H1 (cell line): ENCODE measurements around the gene S100A4. TPM values are rescaled to one million over a fixed set of nuclear protein-coding genes. Genes with fewer than 3 reads are reported as not detected.
A peak's percentile ranks its signal among the peaks of the same experiment; 100 is the strongest.

Experiments used
- CTCF ChIA-PET: fragments of 300-600 bp; sonication (Branson Sonifier 250); formaldehyde crosslinking; loops from one replicate; lab custom pipeline; 2021; ENCODE audit not compliant: partially characterized antibody; lab: Charles Lee
- POLR2A ChIA-PET: fragments of 300-600 bp; sonication (Branson Sonifier 250); formaldehyde crosslinking; loops from one replicate; lab custom pipeline; 2021; ENCODE audit warnings: inconsistent platforms; ENCODE audit not compliant: partially characterized antibody; lab: Charles Lee
- DNase-seq, 2 experiments: peaks; one replicate each; pipeline versions ENCODE4 v3.0.0 to v3.0.0-alpha.2; 2010 to 2022; ENCODE audit warnings: low spot score in 2 of 2, low read depth in 1 of 2, mixed read lengths in 1 of 2
- FAIRE-seq: peaks from 2 replicates; lab custom pipeline; 2011; peaks lifted over from hg19 to GRCh38; lab: Jason Lieb, UNC
- H2AFZ ChIP-seq: 2 replicates; pipeline ENCODE4 v1.8.1; 2012; ENCODE audit warnings: low read length, inconsistent platforms
- H2AK5ac ChIP-seq: 2 replicates; pipeline ENCODE4 v1.6.1; 2013; ENCODE audit warnings: low read depth, low read length
- H2BK120ac ChIP-seq: replicated peaks from 2 replicates; pipeline ENCODE3; 2013; ENCODE audit warnings: low read depth, low read length, inconsistent platforms
- H2BK12ac ChIP-seq: 2 replicates; pipeline ENCODE4 v1.6.1; 2013; ENCODE audit warnings: low read depth, low read length
- H2BK15ac ChIP-seq: 2 replicates; pipeline ENCODE4 v1.6.1; 2013; ENCODE audit warnings: low read length
- H2BK20ac ChIP-seq: 2 replicates; pipeline ENCODE4 v1.6.1; 2013; ENCODE audit warnings: low read length
- H2BK5ac ChIP-seq: 2 replicates; pipeline ENCODE4 v1.6.1; 2013; ENCODE audit warnings: low read depth, low read length
- H3K14ac ChIP-seq: 2 replicates; pipeline ENCODE4 v1.6.1; 2013; ENCODE audit warnings: inconsistent platforms; ENCODE audit not compliant: insufficient read length
- H3K18ac ChIP-seq: 2 replicates; pipeline ENCODE4 v1.6.1; 2013; ENCODE audit warnings: low read length; ENCODE audit errors: extremely low read depth
- H3K23ac ChIP-seq: 2 replicates; pipeline ENCODE4 v1.6.1; 2013; ENCODE audit warnings: inconsistent platforms; ENCODE audit not compliant: insufficient read length
- H3K23me2 ChIP-seq: 2 replicates; pipeline ENCODE4 v1.6.1; 2013; ENCODE audit warnings: low read depth, low read length
- H3K27ac ChIP-seq: 2 replicates; pipeline ENCODE4 v1.6.1; 2011; ENCODE audit warnings: low read depth, low read length, inconsistent platforms
- H3K27me3 ChIP-seq, 4 experiments: replicated peaks in 1 of 4; 1 replicate in 1 of 4; 2 replicates in 3 of 4; pipeline versions ENCODE4 v1.6.1 to v1.8.1; 2011 to 2013; ENCODE audit warnings: low read length in 3 of 4, mild to moderate bottlenecking in 3 of 4, inconsistent platforms in 2 of 4, mixed read lengths in 2 of 4, moderate library complexity in 1 of 4; ENCODE audit not compliant: control insufficient read depth in 3 of 4, insufficient read depth in 3 of 4; ENCODE audit errors: extremely low read depth in 1 of 4
- H3K36me3 ChIP-seq, 4 experiments: 2 replicates each; pipeline versions ENCODE4 v1.6.1 to v1.8.1; 2011 to 2013; ENCODE audit warnings: mild to moderate bottlenecking in 4 of 4, low read length in 3 of 4, moderate library complexity in 2 of 4, control low read depth in 1 of 4, inconsistent platforms in 1 of 4; ENCODE audit not compliant: insufficient read depth in 4 of 4, control insufficient read depth in 2 of 4
- H3K4ac ChIP-seq: replicated peaks from 2 replicates; pipeline ENCODE3; 2013; ENCODE audit warnings: low read length, low read depth, mixed read lengths, inconsistent platforms; ENCODE audit not compliant: insufficient read length
- H3K4me1 ChIP-seq, 4 experiments: replicated peaks in 1 of 4; 1 replicate in 1 of 4; 2 replicates in 3 of 4; pipeline versions ENCODE4 v1.6.1 to v1.8.1; 2011 to 2013; ENCODE audit warnings: low read length in 3 of 4, inconsistent platforms in 2 of 4, mixed read lengths in 1 of 4; ENCODE audit not compliant: insufficient read depth in 4 of 4, control insufficient read depth in 3 of 4
- H3K4me2 ChIP-seq, 2 experiments: 2 replicates each; pipeline versions ENCODE4 v1.6.1 to v1.8.1; 2011 to 2013; ENCODE audit warnings: low read depth in 2 of 2, low read length in 2 of 2, control low read depth in 1 of 2, inconsistent platforms in 1 of 2, mild to moderate bottlenecking in 1 of 2; ENCODE audit not compliant: insufficient read depth in 1 of 2
- H3K4me3 ChIP-seq, 4 experiments: fragments of 200-600, 300-600 bp in 1 of 4; sonication (generic), shearing (Covaris generic), sonication (Bioruptor Twin) in 1 of 4; 2 replicates each; pipeline versions ENCODE4 v1.5.1 to v1.8.1; 2011 to 2016; ENCODE audit warnings: low read length in 4 of 4, low read depth in 3 of 4, control low read depth in 2 of 4, inconsistent platforms in 2 of 4, mild to moderate bottlenecking in 2 of 4, mixed read lengths in 1 of 4, moderate library complexity in 1 of 4; ENCODE audit not compliant: insufficient read depth in 2 of 4; ENCODE audit errors: extremely low read depth in 1 of 4
- H3K56ac ChIP-seq: replicated peaks from 2 replicates; pipeline ENCODE3; 2013; ENCODE audit warnings: low read depth, mild to moderate bottlenecking, mixed read lengths, low read length, inconsistent platforms; ENCODE audit not compliant: insufficient read length
- H3K79me1 ChIP-seq: 2 replicates; pipeline ENCODE4 v1.6.1; 2013; ENCODE audit warnings: low read depth, low read length, control low read depth
- H3K79me2 ChIP-seq, 2 experiments: 2 replicates each; pipeline versions ENCODE4 v1.6.1 to v1.8.1; 2012 to 2013; ENCODE audit warnings: low read length in 2 of 2, mild to moderate bottlenecking in 2 of 2, inconsistent platforms in 1 of 2; ENCODE audit not compliant: insufficient read depth in 2 of 2, control insufficient read depth in 1 of 2
- H3K9ac ChIP-seq, 4 experiments: replicated peaks in 1 of 4; 1 replicate in 1 of 4; 2 replicates in 3 of 4; pipeline versions ENCODE4 v1.6.1 to v1.8.1; 2011 to 2013; ENCODE audit warnings: low read depth in 3 of 4, low read length in 3 of 4, control low read depth in 2 of 4, mild to moderate bottlenecking in 2 of 4, moderate library complexity in 2 of 4, inconsistent platforms in 1 of 4; ENCODE audit errors: extremely low read depth in 1 of 4
- H3K9me3 ChIP-seq, 2 experiments: 2 replicates each; pipeline versions ENCODE4 v1.6.1 to v1.8.1; 2012 to 2013; ENCODE audit warnings: mild to moderate bottlenecking in 2 of 2, moderate library complexity in 2 of 2, control low read depth in 1 of 2, inconsistent platforms in 1 of 2, low read depth in 1 of 2, low read length in 1 of 2, mixed read lengths in 1 of 2; ENCODE audit not compliant: insufficient read depth in 2 of 2
- H4K20me1 ChIP-seq, 2 experiments: replicated peaks in 1 of 2; 2 replicates each; pipeline versions ENCODE3 to v1.8.1; 2011 to 2013; ENCODE audit warnings: inconsistent platforms in 2 of 2, low read length in 2 of 2, mild to moderate bottlenecking in 1 of 2; ENCODE audit not compliant: insufficient read depth in 2 of 2, control insufficient read depth in 1 of 2
- H4K5ac ChIP-seq: 2 replicates; pipeline ENCODE4 v1.6.1; 2013; ENCODE audit warnings: low read length, low read depth, mixed read lengths, inconsistent platforms; ENCODE audit not compliant: insufficient read length
- H4K8ac ChIP-seq: 2 replicates; pipeline ENCODE4 v1.8.0; 2013; ENCODE audit warnings: mild to moderate bottlenecking, moderate library complexity, low read length, inconsistent platforms; ENCODE audit not compliant: insufficient read depth; ENCODE audit errors: extremely low read depth
- H4K91ac ChIP-seq: replicated peaks from 2 replicates; pipeline ENCODE3; 2013; ENCODE audit warnings: low read length, mixed read lengths, inconsistent platforms; ENCODE audit not compliant: insufficient read length
- ATF3 ChIP-seq: IDR thresholded peaks from 2 replicates; pipeline ENCODE4 v1.6.1; 2011; ENCODE audit warnings: low read depth, mild to moderate bottlenecking, low read length; ENCODE audit not compliant: insufficient read depth
- BCL11A ChIP-seq, 2 experiments: IDR thresholded peaks; one replicate each; pipeline ENCODE4 v1.6.1; 2011; ENCODE audit warnings: low read depth in 2 of 2, low read length in 2 of 2, mild to moderate bottlenecking in 2 of 2
- CBX8 ChIP-seq: fragments of 300-800, 300-1000 bp; sonication (generic); IDR thresholded peaks from 2 replicates; pipeline ENCODE4 v1.7.1; 2016; ENCODE audit warnings: low read depth, low read length, borderline replicate concordance
- CHD2 ChIP-seq: IDR thresholded peaks from 2 replicates; pipeline ENCODE4 v1.6.1; 2012; ENCODE audit warnings: low read length, improper control_type of control experiment
- CREB1 ChIP-seq: IDR thresholded peaks from 2 replicates; pipeline ENCODE4 v1.6.1; 2012; ENCODE audit warnings: inconsistent platforms
- EP300 ChIP-seq, 2 experiments: IDR thresholded peaks; 1 replicate in 1 of 2; 2 replicates in 1 of 2; pipeline ENCODE4 v1.6.1; 2011 to 2012; ENCODE audit warnings: low read depth in 2 of 2, low read length in 2 of 2, mild to moderate bottlenecking in 2 of 2, borderline replicate concordance in 1 of 2, inconsistent platforms in 1 of 2, moderate library complexity in 1 of 2
- MAFK ChIP-seq: IDR thresholded peaks from 2 replicates; pipeline ENCODE4 v1.6.1; 2012; ENCODE audit warnings: low read depth, mild to moderate bottlenecking, improper control_type of control experiment, low read length
- RFX5 ChIP-seq: IDR thresholded peaks from 2 replicates; pipeline ENCODE4 v1.6.1; 2011; ENCODE audit warnings: low read depth, low read length, improper control_type of control experiment, borderline replicate concordance
- SIRT6 ChIP-seq: IDR thresholded peaks from one replicate; pipeline ENCODE4 v1.7.1; 2012; ENCODE audit warnings: low read length, inconsistent platforms
- TAF1 ChIP-seq: IDR thresholded peaks from 2 replicates; pipeline ENCODE4 v1.6.1; 2011; ENCODE audit warnings: mild to moderate bottlenecking, low read depth, low read length
- ZNF274 ChIP-seq: IDR thresholded peaks from 2 replicates; pipeline ENCODE4 v1.7.0; 2012; ENCODE audit warnings: low read length, borderline replicate concordance; ENCODE audit errors: extremely low read depth
- WGBS, 2 experiments: shearing (Covaris generic) in 1 of 2; methylation state at CpG; one replicate each; pipeline versions ENCODE4 v1.1.6 to v1.1.7; 2013 to 2015; ENCODE audit warnings: low lambda C conversion rate in 2 of 2, mixed read lengths in 2 of 2, inconsistent platforms in 1 of 2, low coverage in 1 of 2, missing lambda C conversion rate in 1 of 2; ENCODE audit not compliant: insufficient replicate concordance in 2 of 2, insufficient coverage in 1 of 2, insufficient read length in 1 of 2; ENCODE audit errors: extremely low coverage in 1 of 2, missing lambda C conversion rate in 1 of 2; 5-methylcytosine and 5-hydroxymethylcytosine counted together
- polyA plus RNA-seq, 7 experiments: library from polyadenylated mRNA; depleted of rRNA in 3 of 7; stranded (reverse) in 5 of 7; unstranded in 2 of 7; fragments of >200 nt in 5 of 7; fragments of 200-250 nt in 2 of 7; gene quantifications; 1 replicate in 5 of 7; 2 replicates in 1 of 7; 4 replicates in 1 of 7; pipeline versions ENCODE4 v1.2.1 to v1.2.3, GENCODE V29; 2011 to 2013; ENCODE audit warnings: missing spikeins in 2 of 7, mixed read lengths in 2 of 7
- total RNA-seq: library from RNA; stranded (reverse); fragmentation: NEBNext Ultra II Directional; extraction: Animal tissue kit (Norgen Biotek cat#: 25700); gene quantifications from 2 replicates; pipeline ENCODE4 v1.2.1, GENCODE V29; 2021

S100A4 gene
- total and polyA plus RNA-seq, 2 of the 8 experiments (the other 6 are each of a cell fraction or from before 2014, with no cell fraction given) = 36.3 to 85.4 TPM

GRCh38 chr1:153533689-153534201, 11.9 kb downstream of the S100A4 start:
- Histone ChIP-seq H2AFZ (no peak overlapping the region), H2BK12ac (peak overlapping the region; percentile 22; the same call in 1 of the 2 replicates), H3K79me2 (no peaks in the 10 kb centered on the region), H3K4me1 (peaks cover 15 to 38% (median 24%) of the 10 kb centered on the region in 4 experiments), H3K14ac (no peak overlapping the region), H3K9ac (no peak overlapping the region), H3K4me3 (peak overlapping the region in 3 of 4 experiments; percentile 3 to 54 (median 9); a peak in 3 of 8 replicates), H3K4ac (no peak overlapping the region), H3K27me3 (peaks cover 0 to 19% (median 6%) of the 10 kb centered on the region in 4 experiments; a peak in 5 of 7 replicates), H3K27ac (no peak overlapping the region), H2BK20ac (peak overlapping the region; percentile 23; the same call in 1 of the 2 replicates), H4K5ac (no peak overlapping the region), H4K20me1 (no peaks in the 10 kb centered on the region), H3K18ac (peak overlapping the region; percentile 17; the same call in 1 of the 2 replicates), H2BK5ac (no peak overlapping the region), H2BK15ac (no peak overlapping the region), H3K9me3 (no peaks in the 10 kb centered on the region), H2AK5ac (peak overlapping the region; percentile 3; the same call in 1 of the 2 replicates), H3K23ac (no peak overlapping the region), H2BK120ac (no peak overlapping the region), H3K4me2 (peak overlapping the region; percentile 60 to 69), H3K56ac (no peak overlapping the region), H3K79me1 (no peaks in the 10 kb centered on the region), H3K36me3 (no peaks in the 10 kb centered on the region), H4K91ac (peak overlapping the region; percentile 32), H3K23me2 (peaks cover 2% of the 10 kb centered on the region), H4K8ac (no peak overlapping the region)
- CTCF ChIA-PET = interaction anchor here (0.7 to 10.2 kb wide), 34 partner anchors 8 to 393 kb away, joined by 3 to 165 read pairs (median 8); partner anchors contain the start of genes S100A1, S100A13, S100A14 and S100A16
- TF ChIP-seq BCL11A (IDR thresholded peaks at IDR 0.05; ENCODE audit: low read depth in 2 of 2, low read length in 2 of 2) = no peak
- TF ChIP-seq EP300 (IDR thresholded peaks at IDR 0.05; ENCODE audit: borderline replicate concordance in 1 of 2, low read depth in 2 of 2, low read length in 2 of 2) = no peak
- TF ChIP-seq CBX8 = no peak
- TF ChIP-seq TAF1 = no peak
- TF ChIP-seq CREB1 = no peak
- no peak for TF ChIP-seq SIRT6
- TF ChIP-seq MAFK = no peak
- TF ChIP-seq CHD2 = no peak
- TF ChIP-seq RFX5 = no peak
- no peak for TF ChIP-seq ATF3
- TF ChIP-seq ZNF274 = no peak
- WGBS, 2 experiments = 81% methylated on average over 13 of the region's 13 CpGs; no CpG with 5 or more reads in 1 of the 2 experiments
- POLR2A ChIA-PET = interaction anchor here (0.8 to 3.3 kb wide), 14 partner anchors 11 to 129 kb away, joined by 3 to 17 read pairs (median 5); partner anchors contain the start of genes CHTOP, S100A13 and S100A3
- FAIRE-seq (no peak), DNase-seq (no peak)
